Renal cortex interstitium (tissue), 3 donors: Measurements from ENCODE around the gene GPX8. TPM values are rescaled to one million over a fixed set of nuclear protein-coding genes. Genes with fewer than 3 reads are reported as not detected.

Source experiments
- polyA plus RNA-seq, 3 donors: library from polyadenylated mRNA; unstranded; fragments of 120-200 nt; gene quantifications; one replicate each; pipeline ENCODE4 v1.2.1, GENCODE V29; 2013; ENCODE audit not compliant: insufficient read length in 3 of 3

The GPX8 gene
- polyA plus RNA-seq, 3 donors, result 77.0 to 85.7 (median 83.1) TPM

Other genes with a start within 250 kb of the GPX8 start
- 10 to 100 TPM in 2 of 3 donors, 1 to 10 TPM in 1; 6.2 to 11.2 (median 10.8) TPM for gene ESM1, start 174.6 kb upstream of the GPX8 start, polyA plus RNA-seq
- under 1 TPM in 2 of 3 donors, not detected in 1; 0.09 to 0.20 TPM for gene GZMK, start 135.9 kb upstream of the GPX8 start, polyA plus RNA-seq
- gene GZMA, start 57.5 kb upstream of the GPX8 start, polyA plus RNA-seq, result under 1 TPM; 0.27 to 0.50 (median 0.42) TPM
- under 1 TPM; 0.40 to 0.77 (median 0.59) TPM for gene CDC20B, start 13.0 kb downstream of the GPX8 start, polyA plus RNA-seq
- under 1 TPM; 0.56 to 0.79 (median 0.59) TPM for gene MCIDAS, start 67.1 kb downstream of the GPX8 start, polyA plus RNA-seq
- 1 to 10 TPM; 3.8 to 7.1 (median 6.2) TPM for gene CCNO, start 73.4 kb downstream of the GPX8 start, polyA plus RNA-seq
- gene DHX29, start 147.5 kb downstream of the GPX8 start, polyA plus RNA-seq, result 10 to 100 TPM; 39.2 to 45.0 (median 39.3) TPM
- 10 to 100 TPM; 92.3 to 97.3 (median 97.2) TPM for gene MTREX, start 147.8 kb downstream of the GPX8 start, polyA plus RNA-seq